Measurements from ENCODE around the gene SRC. TPM values are rescaled to one million over a fixed set of nuclear protein-coding genes. Genes with fewer than 3 reads are reported as not detected.

The SRC gene
- total RNA-seq, 1 experiment from 2014 or later: 197 TPM

- Histone ChIP-seq H3K36me3 (ENCODE audit: control insufficient read depth, insufficient read depth, low read length) (peaks cover 7% of the 10 kb centered on the region; the same call in 1 of the 2 replicates), H3K4me1 (peaks cover 10% of the 10 kb centered on the region), H3K4me3 (ENCODE audit: low read depth, low read length) (peak overlapping the region; percentile 39), H3K27me3 (replicated peaks; ENCODE audit: control insufficient read depth, insufficient read depth, low read length) (no peaks in the 10 kb centered on the region), H3K9me3 (no peaks in the 10 kb centered on the region)
- Mint-ChIP-seq H3K4me1 (ENCODE audit: low read depth, unreplicated experiment) (peaks cover 29% of the 10 kb centered on the region), H3K4me3 (ENCODE audit: unreplicated experiment) (peak overlapping the region; percentile 58), H3K9me3 (ENCODE audit: unreplicated experiment) (no peaks in the 10 kb centered on the region), H3K27ac (ENCODE audit: unreplicated experiment) (no peak overlapping the region), H3K27me3 (ENCODE audit: insufficient read depth, unreplicated experiment) (peaks cover 19% of the 10 kb centered on the region), H3K36me3 (ENCODE audit: insufficient read depth, unreplicated experiment) (peaks cover 54% of the 10 kb centered on the region)
- no peak for TF ChIP-seq CTCF (IDR thresholded peaks at IDR 0.05; ENCODE audit: insufficient read depth in 1 of 2, low read depth in 1 of 2, low read length in 1 of 2, severe bottlenecking in 1 of 2, unreplicated experiment in 1 of 2)
- CTCF ChIA-PET: interaction anchor here (1.0 to 1.4 kb wide), 2 partner anchors 124 to 131 kb away, joined by 3 to 5 read pairs; no protein-coding TSS in a partner anchor
- no TSS peak for BruUV-seq (replicated peaks)
- intact Hi-C loops (cut with micrococcal nuclease; ENCODE audit: unreplicated experiment): no loop called here
- POLR2A ChIA-PET: no interaction called here
- no peak for DNase-seq
These were observed 61.2 kb downstream of the SRC start for GRCh38 chr20:37407019-37407566.

GRCh38 chr20:37407573-37408002 lies 61.6 kb downstream of the SRC start:
- CTCF ChIA-PET: no interaction called here
- Histone ChIP-seq H3K4me3 (ENCODE audit: low read depth, low read length) (no peak overlapping the region), H3K36me3 (ENCODE audit: control insufficient read depth, insufficient read depth, low read length) (peaks cover 5% of the 10 kb centered on the region; the same call in 1 of the 2 replicates), H3K4me1 (peaks cover 10% of the 10 kb centered on the region), H3K9me3 (no peaks in the 10 kb centered on the region), H3K27me3 (replicated peaks; ENCODE audit: control insufficient read depth, insufficient read depth, low read length) (no peaks in the 10 kb centered on the region)
- Mint-ChIP-seq H3K36me3 (ENCODE audit: insufficient read depth, unreplicated experiment) (peaks cover 49% of the 10 kb centered on the region), H3K27ac (ENCODE audit: unreplicated experiment) (no peak overlapping the region), H3K4me1 (ENCODE audit: low read depth, unreplicated experiment) (peaks cover 29% of the 10 kb centered on the region), H3K27me3 (ENCODE audit: insufficient read depth, unreplicated experiment) (peaks cover 19% of the 10 kb centered on the region), H3K4me3 (ENCODE audit: unreplicated experiment) (peak overlapping the region; percentile 58), H3K9me3 (ENCODE audit: unreplicated experiment) (no peaks in the 10 kb centered on the region)
- POLR2A ChIA-PET: no interaction called here
- intact Hi-C loops (cut with micrococcal nuclease; ENCODE audit: unreplicated experiment): no loop called here
- BruUV-seq (replicated peaks): no TSS peak
- no peak for TF ChIP-seq CTCF (IDR thresholded peaks at IDR 0.05; ENCODE audit: insufficient read depth in 1 of 2, low read depth in 1 of 2, low read length in 1 of 2, severe bottlenecking in 1 of 2, unreplicated experiment in 1 of 2)
- no peak for DNase-seq

GRCh38 chr20:37408302-37409193 lies 62.6 kb downstream of the SRC start:
- Mint-ChIP-seq H3K27ac (ENCODE audit: unreplicated experiment) (no peak overlapping the region), H3K9me3 (ENCODE audit: unreplicated experiment) (no peaks in the 10 kb centered on the region), H3K27me3 (ENCODE audit: insufficient read depth, unreplicated experiment) (peaks cover 19% of the 10 kb centered on the region), H3K4me1 (ENCODE audit: low read depth, unreplicated experiment) (peaks cover 29% of the 10 kb centered on the region), H3K4me3 (ENCODE audit: unreplicated experiment) (no peak overlapping the region), H3K36me3 (ENCODE audit: insufficient read depth, unreplicated experiment) (peaks cover 41% of the 10 kb centered on the region)
- Histone ChIP-seq H3K27me3 (replicated peaks; ENCODE audit: control insufficient read depth, insufficient read depth, low read length) (no peaks in the 10 kb centered on the region), H3K4me3 (ENCODE audit: low read depth, low read length) (no peak overlapping the region), H3K4me1 (peaks cover 13% of the 10 kb centered on the region), H3K9me3 (no peaks in the 10 kb centered on the region), H3K36me3 (ENCODE audit: control insufficient read depth, insufficient read depth, low read length) (0 out of 2 replicates have a peak, but pooled peaks cover 2% of the 10 kb centered on the region)
- no TSS peak for BruUV-seq (replicated peaks)
- TF ChIP-seq CTCF (IDR thresholded peaks at IDR 0.05; ENCODE audit: insufficient read depth in 1 of 2, low read depth in 1 of 2, low read length in 1 of 2, severe bottlenecking in 1 of 2, unreplicated experiment in 1 of 2): no peak
- ChIA-PET CTCF (interaction anchor here (0.6 kb wide), 1 partner anchor 584 kb away, joined by 3 read pairs; no protein-coding TSS in a partner anchor), POLR2A (no interaction called here)
- intact Hi-C loops (cut with micrococcal nuclease; ENCODE audit: unreplicated experiment): loop anchor here (1.0 kb wide), 1 partner anchor 126 kb away; no protein-coding TSS in a partner anchor
- no peak for DNase-seq

All from Caco-2 (cell line).